ENCODE measurements around the gene KCNJ14. TPM values are rescaled to one million over a fixed set of nuclear protein-coding genes. Genes with fewer than 3 reads are reported as not detected.

Gene KCNJ14
- polyA plus RNA-seq, 1 donor from 2014 or later, result 1.1 TPM

- no peaks in the 10 kb centered on the region for H3F3A ChIP-seq (ENCODE audit: insufficient read depth, low read length, poor library complexity, severe bottlenecking)
- H3K27ac ChIP-seq (ENCODE audit: low read length), result no peak overlapping the region
- no peaks in the 10 kb centered on the region for H3K9me3 ChIP-seq (ENCODE audit: low read length)
- TF ChIP-seq EZH2 (IDR thresholded peaks at IDR 0.05; ENCODE audit: borderline replicate concordance, insufficient read depth, low read length, poor library complexity, severe bottlenecking) (no peak), POLR2AphosphoS5 (IDR thresholded peaks at IDR 0.05) (no peak), SMC3 (conservative IDR thresholded peaks at IDR 0.05; ENCODE audit: poor library complexity) (no peak), RAD21 (conservative IDR thresholded peaks at IDR 0.05) (no peak), TAF1 (IDR thresholded peaks at IDR 0.05; ENCODE audit: low read depth) (no peak), MXI1 (conservative IDR thresholded peaks at IDR 0.05; ENCODE audit: poor library complexity, severe bottlenecking) (no peak), EP300 (conservative IDR thresholded peaks at IDR 0.05; ENCODE audit: poor library complexity, severe bottlenecking) (no peak)
- TF ChIP-seq, protein P1, sequence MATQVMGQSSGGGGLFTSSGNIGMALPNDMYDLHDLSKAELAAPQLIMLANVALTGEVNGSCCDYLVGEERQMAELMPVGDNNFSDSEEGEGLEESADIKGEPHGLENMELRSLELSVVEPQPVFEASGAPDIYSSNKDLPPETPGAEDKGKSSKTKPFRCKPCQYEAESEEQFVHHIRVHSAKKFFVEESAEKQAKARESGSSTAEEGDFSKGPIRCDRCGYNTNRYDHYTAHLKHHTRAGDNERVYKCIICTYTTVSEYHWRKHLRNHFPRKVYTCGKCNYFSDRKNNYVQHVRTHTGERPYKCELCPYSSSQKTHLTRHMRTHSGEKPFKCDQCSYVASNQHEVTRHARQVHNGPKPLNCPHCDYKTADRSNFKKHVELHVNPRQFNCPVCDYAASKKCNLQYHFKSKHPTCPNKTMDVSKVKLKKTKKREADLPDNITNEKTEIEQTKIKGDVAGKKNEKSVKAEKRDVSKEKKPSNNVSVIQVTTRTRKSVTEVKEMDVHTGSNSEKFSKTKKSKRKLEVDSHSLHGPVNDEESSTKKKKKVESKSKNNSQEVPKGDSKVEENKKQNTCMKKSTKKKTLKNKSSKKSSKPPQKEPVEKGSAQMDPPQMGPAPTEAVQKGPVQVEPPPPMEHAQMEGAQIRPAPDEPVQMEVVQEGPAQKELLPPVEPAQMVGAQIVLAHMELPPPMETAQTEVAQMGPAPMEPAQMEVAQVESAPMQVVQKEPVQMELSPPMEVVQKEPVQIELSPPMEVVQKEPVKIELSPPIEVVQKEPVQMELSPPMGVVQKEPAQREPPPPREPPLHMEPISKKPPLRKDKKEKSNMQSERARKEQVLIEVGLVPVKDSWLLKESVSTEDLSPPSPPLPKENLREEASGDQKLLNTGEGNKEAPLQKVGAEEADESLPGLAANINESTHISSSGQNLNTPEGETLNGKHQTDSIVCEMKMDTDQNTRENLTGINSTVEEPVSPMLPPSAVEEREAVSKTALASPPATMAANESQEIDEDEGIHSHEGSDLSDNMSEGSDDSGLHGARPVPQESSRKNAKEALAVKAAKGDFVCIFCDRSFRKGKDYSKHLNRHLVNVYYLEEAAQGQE (IDR thresholded peaks at IDR 0.05; ENCODE audit: borderline replicate concordance), result no peak
- TF ChIP-seq, protein P2, sequence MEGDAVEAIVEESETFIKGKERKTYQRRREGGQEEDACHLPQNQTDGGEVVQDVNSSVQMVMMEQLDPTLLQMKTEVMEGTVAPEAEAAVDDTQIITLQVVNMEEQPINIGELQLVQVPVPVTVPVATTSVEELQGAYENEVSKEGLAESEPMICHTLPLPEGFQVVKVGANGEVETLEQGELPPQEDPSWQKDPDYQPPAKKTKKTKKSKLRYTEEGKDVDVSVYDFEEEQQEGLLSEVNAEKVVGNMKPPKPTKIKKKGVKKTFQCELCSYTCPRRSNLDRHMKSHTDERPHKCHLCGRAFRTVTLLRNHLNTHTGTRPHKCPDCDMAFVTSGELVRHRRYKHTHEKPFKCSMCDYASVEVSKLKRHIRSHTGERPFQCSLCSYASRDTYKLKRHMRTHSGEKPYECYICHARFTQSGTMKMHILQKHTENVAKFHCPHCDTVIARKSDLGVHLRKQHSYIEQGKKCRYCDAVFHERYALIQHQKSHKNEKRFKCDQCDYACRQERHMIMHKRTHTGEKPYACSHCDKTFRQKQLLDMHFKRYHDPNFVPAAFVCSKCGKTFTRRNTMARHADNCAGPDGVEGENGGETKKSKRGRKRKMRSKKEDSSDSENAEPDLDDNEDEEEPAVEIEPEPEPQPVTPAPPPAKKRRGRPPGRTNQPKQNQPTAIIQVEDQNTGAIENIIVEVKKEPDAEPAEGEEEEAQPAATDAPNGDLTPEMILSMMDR (IDR thresholded peaks at IDR 0.05; ENCODE audit: poor library complexity, severe bottlenecking), result no peak
- H4K20me1 ChIP-seq (ENCODE audit: insufficient read depth), result no peaks in the 10 kb centered on the region
- H3K4me2 ChIP-seq (ENCODE audit: low read length), result no peak overlapping the region
- H3K4me3 ChIP-seq (ENCODE audit: low read length), result no peak overlapping the region
- no peaks in the 10 kb centered on the region for H3K36me3 ChIP-seq (ENCODE audit: insufficient read depth, low read length)
- H3K9me2 ChIP-seq (ENCODE audit: insufficient read depth, low read length), result no peaks in the 10 kb centered on the region
- H2AFZ ChIP-seq (ENCODE audit: low read depth, low read length), result no peak overlapping the region
- peaks cover 6% of the 10 kb centered on the region for H3K79me2 ChIP-seq (replicated peaks; ENCODE audit: insufficient read depth, low read length)
- H3K27me3 ChIP-seq (ENCODE audit: insufficient read depth, low read depth, low read length), result no peaks in the 10 kb centered on the region
- no peak overlapping the region for H3K9ac ChIP-seq (ENCODE audit: low read length)
Observed at GRCh38 chr19:48476176-48476575, 20.8 kb downstream of the KCNJ14 start.

DNA sequence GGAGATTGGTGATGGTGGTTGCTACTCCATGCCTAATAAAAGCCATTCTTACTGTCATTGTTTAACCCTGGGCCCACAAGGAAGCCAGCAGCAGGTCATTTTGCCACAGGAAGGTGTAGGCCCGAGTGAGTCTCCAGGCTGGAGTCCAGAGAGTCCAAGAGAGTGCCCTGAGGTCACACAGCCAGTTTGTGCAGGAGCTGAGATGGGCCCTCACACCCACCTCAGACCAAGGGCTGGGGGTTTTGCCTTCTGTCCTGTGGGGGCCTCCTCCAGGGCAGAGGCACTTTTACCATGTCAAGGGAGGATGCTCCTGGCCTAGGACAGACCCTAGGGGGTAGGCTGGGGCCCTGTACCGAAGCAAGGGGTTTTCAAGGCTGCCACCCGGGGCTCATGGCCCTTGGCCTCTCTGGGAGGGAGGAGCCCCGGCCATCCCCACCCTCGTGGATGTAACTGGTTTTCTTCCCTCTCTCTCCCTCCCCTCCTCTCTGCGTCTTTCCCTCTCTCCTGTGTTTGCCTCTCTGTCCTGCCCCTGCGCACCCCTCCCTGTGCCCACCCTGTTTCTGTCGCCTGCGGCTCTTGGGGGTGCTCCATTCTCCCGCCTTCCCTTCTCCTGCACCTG, 21.8 kb downstream of the KCNJ14 start:
- Histone ChIP-seq H3K27me3 (ENCODE audit: insufficient read depth, low read depth, low read length) (no peaks in the 10 kb centered on the region), H3K9me2 (ENCODE audit: insufficient read depth, low read length) (no peaks in the 10 kb centered on the region), H3K4me2 (ENCODE audit: low read length) (no peak overlapping the region), H3K4me3 (ENCODE audit: low read length) (no peak overlapping the region), H3K79me2 (replicated peaks; ENCODE audit: insufficient read depth, low read length) (no peaks in the 10 kb centered on the region), H3K36me3 (ENCODE audit: insufficient read depth, low read length) (no peaks in the 10 kb centered on the region), H3K9me3 (ENCODE audit: low read length) (no peaks in the 10 kb centered on the region), H3K27ac (ENCODE audit: low read length) (no peak overlapping the region), H4K20me1 (ENCODE audit: insufficient read depth) (no peaks in the 10 kb centered on the region), H3F3A (ENCODE audit: insufficient read depth, low read length, poor library complexity, severe bottlenecking) (no peaks in the 10 kb centered on the region), H3K9ac (ENCODE audit: low read length) (no peak overlapping the region), H2AFZ (ENCODE audit: low read depth, low read length) (no peak overlapping the region)
- no peak for TF ChIP-seq EZH2 (IDR thresholded peaks at IDR 0.05; ENCODE audit: borderline replicate concordance, insufficient read depth, low read length, poor library complexity, severe bottlenecking)
- TF ChIP-seq, protein P1 (IDR thresholded peaks at IDR 0.05; ENCODE audit: borderline replicate concordance), result no peak
